ENCODE data around the gene NFYB. TPM values are rescaled to one million over a fixed set of nuclear protein-coding genes. Genes with fewer than 3 reads are reported as not detected.
"Not testable (repeated sequence)": the region's sequence is repeated elsewhere in the genome, so short reads cannot be mapped to it uniquely, and the experiment has no call there.

Gene NFYB
- total RNA-seq, 1 donor from 2014 or later, result 62.8 TPM

DNA sequence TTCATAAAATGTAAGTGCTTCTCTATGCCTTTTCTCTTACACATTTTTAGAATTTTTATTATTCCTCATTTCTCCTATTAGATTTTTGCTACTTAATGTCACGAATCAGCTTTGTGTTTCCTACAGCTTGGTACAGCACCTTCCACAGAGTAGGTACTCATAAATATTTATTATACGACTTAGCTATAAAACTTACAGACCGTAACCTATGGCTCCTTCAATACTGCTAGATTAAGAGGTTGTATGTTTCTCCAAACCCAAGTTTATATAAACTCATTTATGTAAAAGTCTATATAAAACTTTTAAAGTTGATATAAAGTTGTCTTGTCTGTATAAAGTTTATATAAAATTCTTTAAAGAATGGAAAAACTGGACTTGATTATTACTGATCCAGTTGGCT is 11.5 kb downstream of the NFYB start:
- Histone ChIP-seq H3K36me3 (peaks cover 35 to 74% of the 10 kb centered on the region in 2 donors), H3K9me3 (no peaks in the 10 kb centered on the region), H3K27me3 (no peaks in the 10 kb centered on the region), H3K27ac (no peak overlapping the region), H3K4me1 (peaks cover 0 to under 1% of the 10 kb centered on the region in 2 donors), H3K4me3 (no peak overlapping the region)
- DNase-seq (ENCODE audit: low spot score in 2 of 2), result no peak
- TF ChIP-seq, protein P1, sequence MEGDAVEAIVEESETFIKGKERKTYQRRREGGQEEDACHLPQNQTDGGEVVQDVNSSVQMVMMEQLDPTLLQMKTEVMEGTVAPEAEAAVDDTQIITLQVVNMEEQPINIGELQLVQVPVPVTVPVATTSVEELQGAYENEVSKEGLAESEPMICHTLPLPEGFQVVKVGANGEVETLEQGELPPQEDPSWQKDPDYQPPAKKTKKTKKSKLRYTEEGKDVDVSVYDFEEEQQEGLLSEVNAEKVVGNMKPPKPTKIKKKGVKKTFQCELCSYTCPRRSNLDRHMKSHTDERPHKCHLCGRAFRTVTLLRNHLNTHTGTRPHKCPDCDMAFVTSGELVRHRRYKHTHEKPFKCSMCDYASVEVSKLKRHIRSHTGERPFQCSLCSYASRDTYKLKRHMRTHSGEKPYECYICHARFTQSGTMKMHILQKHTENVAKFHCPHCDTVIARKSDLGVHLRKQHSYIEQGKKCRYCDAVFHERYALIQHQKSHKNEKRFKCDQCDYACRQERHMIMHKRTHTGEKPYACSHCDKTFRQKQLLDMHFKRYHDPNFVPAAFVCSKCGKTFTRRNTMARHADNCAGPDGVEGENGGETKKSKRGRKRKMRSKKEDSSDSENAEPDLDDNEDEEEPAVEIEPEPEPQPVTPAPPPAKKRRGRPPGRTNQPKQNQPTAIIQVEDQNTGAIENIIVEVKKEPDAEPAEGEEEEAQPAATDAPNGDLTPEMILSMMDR (IDR thresholded peaks at IDR 0.05), result no peak
- intact Hi-C loops (cut with DNase I), result no loop called here

DNA sequence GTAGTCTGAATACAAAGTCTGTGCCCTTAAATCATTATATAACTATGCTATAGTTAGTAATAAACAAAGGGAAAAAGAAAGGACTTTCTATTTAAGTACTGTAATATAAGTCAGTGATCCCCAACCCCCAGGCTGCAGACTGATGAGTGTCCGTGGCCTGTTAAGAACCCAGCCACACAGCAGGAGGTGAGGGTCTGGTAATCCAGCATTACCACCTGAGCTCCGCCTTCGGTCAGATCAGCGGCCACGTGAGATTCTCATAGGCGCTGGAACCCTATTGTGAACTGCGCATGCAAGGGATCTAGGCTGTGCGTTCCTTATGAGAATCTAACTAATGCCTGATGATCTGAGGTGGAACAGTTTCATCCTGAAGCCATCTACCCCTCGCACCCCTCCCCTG is 15.7 kb downstream of the NFYB start:
- intact Hi-C loops (cut with DNase I), result no loop called here
- no peak overlapping the region for H3K27ac ChIP-seq
- no peak overlapping the region for H3K4me3 ChIP-seq
- peaks cover 42 to 89% of the 10 kb centered on the region in 2 donors for H3K36me3 ChIP-seq
- H3K4me1 ChIP-seq, result peaks cover 0 to 4% of the 10 kb centered on the region in 2 donors
- TF ChIP-seq, protein P1 (IDR thresholded peaks at IDR 0.05), result no peak
- DNase-seq (ENCODE audit: low spot score in 2 of 2), result no peak
- H3K9me3 ChIP-seq, result no peaks in the 10 kb centered on the region
- H3K27me3 ChIP-seq, result no peaks in the 10 kb centered on the region

DNA sequence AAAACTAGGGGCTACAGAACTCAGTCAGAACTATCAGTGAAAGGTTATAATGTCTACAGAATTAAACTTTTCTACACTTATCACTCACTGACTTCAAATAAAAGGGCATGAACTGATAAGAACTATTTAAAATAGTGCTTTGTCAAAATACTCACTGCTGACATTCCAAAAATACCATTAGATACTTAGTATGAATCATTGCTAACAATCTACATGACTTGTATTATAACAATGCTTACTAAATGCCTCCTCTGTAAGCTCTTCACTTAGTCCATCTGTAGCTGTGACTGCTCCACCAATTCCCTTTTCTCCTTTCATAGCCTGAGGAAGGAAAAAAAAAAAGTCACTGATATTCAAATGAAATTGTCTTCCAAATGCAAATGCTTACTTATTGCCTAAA is 17.0 kb downstream of the NFYB start:
- Histone ChIP-seq H3K4me3 (no peak overlapping the region), H3K27me3 (no peaks in the 10 kb centered on the region), H3K27ac (no peak overlapping the region), H3K9me3 (no peaks in the 10 kb centered on the region), H3K36me3 (peaks cover 42 to 80% of the 10 kb centered on the region in 2 donors), H3K4me1 (peaks cover 0 to 4% of the 10 kb centered on the region in 2 donors)
- intact Hi-C loops (cut with DNase I), result no loop called here
- TF ChIP-seq, protein P1 (IDR thresholded peaks at IDR 0.05), result no peak
- DNase-seq (ENCODE audit: low spot score in 2 of 2), result no peak

DNA sequence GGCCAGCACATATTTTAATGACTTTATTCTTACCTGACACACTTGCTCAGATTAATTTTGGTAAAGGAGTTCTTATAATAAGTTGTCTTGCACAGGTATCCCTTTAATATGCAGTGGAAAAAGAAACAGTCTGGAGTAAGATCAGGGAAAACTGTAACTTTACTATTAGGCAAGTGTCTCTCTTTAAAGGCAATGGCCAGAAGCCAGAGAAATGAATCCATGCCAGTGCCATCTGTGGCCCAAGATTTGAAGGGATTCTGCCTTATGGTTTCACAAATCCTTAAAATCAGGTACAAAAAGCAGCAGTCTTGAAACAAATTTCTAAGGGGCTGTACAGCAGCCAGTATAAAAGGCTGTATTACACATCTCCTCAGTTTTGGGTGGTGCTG is 22.4 kb downstream of the NFYB start:
- TF ChIP-seq, protein P1 (IDR thresholded peaks at IDR 0.05), result no peak
- Histone ChIP-seq H3K36me3 (peaks cover 18 to 47% of the 10 kb centered on the region in 2 donors), H3K27me3 (no peaks in the 10 kb centered on the region), H3K9me3 (no peaks in the 10 kb centered on the region), H3K4me3 (no peak overlapping the region), H3K27ac (peak overlapping the region; percentile 11 to 29), H3K4me1 (peaks cover 0 to 3% of the 10 kb centered on the region in 2 donors)
- intact Hi-C loops (cut with DNase I), result no loop called here
- no peak for DNase-seq (ENCODE audit: low spot score in 2 of 2)

DNA sequence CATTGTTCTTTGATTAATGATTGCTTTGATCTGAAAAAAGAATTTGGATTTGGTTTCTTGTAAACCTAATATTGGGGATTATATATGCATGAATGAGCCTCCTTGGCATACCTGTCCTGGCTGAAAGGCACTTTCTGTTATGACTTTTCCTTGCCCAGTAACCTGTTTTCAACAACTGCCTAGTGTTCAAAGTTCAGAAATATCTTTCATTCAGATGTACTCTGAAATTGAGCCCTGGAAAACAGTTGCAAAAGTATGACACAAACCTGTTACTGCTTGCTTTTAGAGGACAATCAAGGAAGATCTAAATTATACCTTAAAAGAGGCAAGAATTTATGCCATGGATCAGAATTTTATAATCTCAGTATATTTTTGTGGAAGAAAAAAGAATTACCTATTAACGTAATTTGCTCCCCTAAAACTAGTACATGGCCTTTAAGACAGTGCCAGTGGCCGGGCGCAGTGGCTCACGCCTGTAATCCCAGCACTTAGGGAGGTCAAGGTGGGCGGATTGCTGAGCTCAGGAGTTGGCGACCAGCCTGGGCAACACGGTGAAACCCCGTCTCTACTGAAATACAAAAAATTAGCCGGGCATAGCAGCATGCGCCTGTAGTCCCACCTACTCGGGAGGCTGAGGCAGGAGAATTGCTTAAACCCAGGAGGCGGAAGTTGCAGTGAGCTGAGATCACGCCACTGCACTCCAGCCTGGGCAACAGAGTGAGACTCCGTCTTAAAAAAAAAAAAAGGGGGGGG is 23.0 kb downstream of the NFYB start:
- H3K9me3 ChIP-seq; DNase-seq (ENCODE audit: low spot score in 2 of 2); H3K4me3 ChIP-seq; H3K4me1 ChIP-seq; intact Hi-C loops (cut with DNase I); H3K27me3 ChIP-seq; H3K27ac ChIP-seq: not testable (repeated sequence)
- peaks cover 14 to 42% of the 10 kb centered on the region in 2 donors for H3K36me3 ChIP-seq

DNA sequence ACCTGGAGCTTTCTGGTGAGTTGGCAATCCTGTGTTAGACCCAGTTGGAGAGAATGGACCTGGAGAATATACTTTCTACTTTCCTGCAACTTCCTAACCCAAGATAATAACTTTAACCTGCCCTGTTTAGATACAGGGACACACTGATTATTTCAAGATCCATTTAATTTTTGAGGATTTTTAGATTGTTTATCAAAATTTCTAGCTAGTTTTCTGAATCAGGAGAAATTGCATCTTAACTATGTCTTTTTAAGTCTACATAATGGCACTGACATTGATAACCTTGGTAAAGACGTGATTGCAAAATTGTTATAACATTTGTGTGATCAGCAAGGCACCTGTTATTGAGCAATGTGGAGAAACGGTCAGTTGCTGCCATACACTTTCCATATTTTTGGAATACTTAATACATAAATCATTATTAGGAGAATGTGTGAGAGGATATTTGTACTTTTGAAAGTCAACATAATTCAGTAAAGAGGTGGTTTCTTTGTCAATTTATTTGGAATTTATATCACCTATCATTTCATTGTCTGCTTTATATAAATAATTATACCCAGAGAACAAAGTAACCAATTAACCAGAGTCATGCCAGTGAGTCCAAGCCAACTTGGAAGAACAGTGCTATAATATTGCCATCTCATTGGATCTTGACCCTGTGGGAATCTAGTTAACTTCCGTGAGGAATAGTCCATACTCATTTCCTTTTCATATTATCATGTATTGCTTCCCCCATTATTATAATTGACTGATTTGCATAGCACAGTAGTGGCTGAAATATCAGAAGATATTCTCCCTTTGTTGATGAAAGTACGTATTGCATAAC is 28.4 kb downstream of the NFYB start:
- DNase-seq (ENCODE audit: low spot score in 2 of 2), result no peak
- no peaks in the 10 kb centered on the region for H3K27me3 ChIP-seq
- intact Hi-C loops (cut with DNase I), result loop anchor here (2.0 to 5.0 kb wide), 2 partner anchors 52 to 225 kb away; no protein-coding TSS in a partner anchor
- H3K36me3 ChIP-seq, result peaks cover 4 to 6% of the 10 kb centered on the region in 2 donors
- H3K9me3 ChIP-seq, result no peaks in the 10 kb centered on the region
- TF ChIP-seq, protein P1 (IDR thresholded peaks at IDR 0.05), result no peak
- no peaks in the 10 kb centered on the region for H3K4me1 ChIP-seq
- H3K4me3 ChIP-seq, result no peak overlapping the region
- no peak overlapping the region for H3K27ac ChIP-seq

Data from ascending aorta (tissue), 2 donors.